Measurements from ENCODE around the gene NCOA3.

GRCh38 chr20:47577314-47577713 lies 75.6 kb downstream of the NCOA3 start:
- TF ChIP-seq, protein P1, sequence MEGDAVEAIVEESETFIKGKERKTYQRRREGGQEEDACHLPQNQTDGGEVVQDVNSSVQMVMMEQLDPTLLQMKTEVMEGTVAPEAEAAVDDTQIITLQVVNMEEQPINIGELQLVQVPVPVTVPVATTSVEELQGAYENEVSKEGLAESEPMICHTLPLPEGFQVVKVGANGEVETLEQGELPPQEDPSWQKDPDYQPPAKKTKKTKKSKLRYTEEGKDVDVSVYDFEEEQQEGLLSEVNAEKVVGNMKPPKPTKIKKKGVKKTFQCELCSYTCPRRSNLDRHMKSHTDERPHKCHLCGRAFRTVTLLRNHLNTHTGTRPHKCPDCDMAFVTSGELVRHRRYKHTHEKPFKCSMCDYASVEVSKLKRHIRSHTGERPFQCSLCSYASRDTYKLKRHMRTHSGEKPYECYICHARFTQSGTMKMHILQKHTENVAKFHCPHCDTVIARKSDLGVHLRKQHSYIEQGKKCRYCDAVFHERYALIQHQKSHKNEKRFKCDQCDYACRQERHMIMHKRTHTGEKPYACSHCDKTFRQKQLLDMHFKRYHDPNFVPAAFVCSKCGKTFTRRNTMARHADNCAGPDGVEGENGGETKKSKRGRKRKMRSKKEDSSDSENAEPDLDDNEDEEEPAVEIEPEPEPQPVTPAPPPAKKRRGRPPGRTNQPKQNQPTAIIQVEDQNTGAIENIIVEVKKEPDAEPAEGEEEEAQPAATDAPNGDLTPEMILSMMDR (IDR thresholded peaks at IDR 0.05; ENCODE audit: low read depth, low read length, poor library complexity, severe bottlenecking): no peak
- no peak for TF ChIP-seq EZH2phosphoT487 (IDR thresholded peaks at IDR 0.05; ENCODE audit: borderline replicate concordance, low read length)
